ENCODE measurements around the gene ACTN1.
A peak's percentile ranks its signal among the peaks of the same experiment; 100 is the strongest.

Gene ACTN1

GRCh38 chr14:68949601-68949965, 29.5 kb downstream of the ACTN1 start:
- no peak for DNase-seq

- DNase-seq: no peak
Measured at GRCh38 chr14:68948686-68949600, 30.2 kb downstream of the ACTN1 start.

- DNase-seq: no peak
Measured at GRCh38 chr14:68947802-68948201, 31.3 kb downstream of the ACTN1 start.

- no peak for DNase-seq
Measured at GRCh38 chr14:68946489-68946822, 32.6 kb downstream of the ACTN1 start.

DNA sequence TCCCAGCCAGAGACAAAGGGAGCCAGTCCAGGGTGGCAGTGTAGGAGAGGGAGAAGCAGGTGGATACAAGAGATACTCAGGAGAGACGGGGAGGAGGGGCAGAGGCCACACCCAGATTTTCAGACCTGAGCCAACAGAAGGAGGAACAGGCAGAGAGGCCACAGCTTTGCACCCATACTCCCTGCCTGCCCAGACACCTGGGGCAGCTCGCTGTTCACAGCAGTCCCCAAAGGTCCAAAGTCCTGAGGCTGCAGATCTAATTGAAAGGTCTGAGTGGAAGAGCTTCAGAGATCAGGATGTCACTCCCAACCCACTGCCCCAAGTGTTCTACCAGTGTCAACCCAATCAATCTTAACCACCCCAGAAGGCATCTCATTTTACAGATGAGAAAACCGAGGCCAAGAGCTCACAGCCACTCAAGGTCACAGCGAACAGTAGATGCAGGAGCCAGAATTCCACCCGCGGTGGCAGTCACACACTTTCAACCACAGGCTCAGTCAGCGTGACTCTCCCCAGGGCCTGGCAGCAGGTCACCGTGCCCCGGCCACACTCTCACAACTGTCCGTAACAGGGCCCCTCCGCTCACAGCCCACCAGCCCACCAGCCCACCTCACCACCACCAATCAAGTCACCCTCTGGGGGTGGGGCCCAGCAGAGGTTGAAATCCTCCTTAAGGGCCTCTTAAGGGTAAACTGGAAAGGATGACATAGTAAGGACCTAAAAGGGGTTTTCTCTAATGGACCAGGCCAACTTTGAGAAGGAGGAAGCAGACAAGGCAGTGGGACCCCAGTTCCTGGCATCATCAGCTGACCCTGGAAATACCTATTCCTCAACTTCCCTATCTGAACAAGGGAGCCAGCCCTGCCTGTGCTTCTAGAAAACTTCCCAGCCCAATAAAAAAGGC, 33.3 kb downstream of the ACTN1 start:
- no peak for DNase-seq

DNA sequence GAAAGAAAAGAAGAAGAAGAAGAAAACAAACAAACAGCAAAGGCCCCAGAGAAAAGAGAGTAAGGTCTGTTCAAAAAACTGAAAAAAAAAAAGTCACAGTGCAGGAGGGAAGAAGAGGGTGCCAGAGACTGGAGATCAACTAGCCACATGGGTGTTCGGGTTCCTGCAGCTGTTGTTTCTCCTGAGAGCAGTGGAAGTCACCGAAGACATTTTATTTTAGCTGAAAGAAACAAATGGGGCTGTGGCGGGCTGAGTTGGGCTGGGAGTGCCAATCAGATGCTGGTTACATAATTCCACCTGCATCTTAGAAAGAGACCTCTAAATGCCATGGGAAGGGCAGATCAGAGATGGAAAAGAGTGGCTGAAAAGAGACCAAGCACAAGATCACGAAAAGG, 33.9 kb downstream of the ACTN1 start:
- no peak for DNase-seq

- no peak for DNase-seq
Measured at GRCh38 chr14:68944162-68944561, 34.9 kb downstream of the ACTN1 start.

DNA sequence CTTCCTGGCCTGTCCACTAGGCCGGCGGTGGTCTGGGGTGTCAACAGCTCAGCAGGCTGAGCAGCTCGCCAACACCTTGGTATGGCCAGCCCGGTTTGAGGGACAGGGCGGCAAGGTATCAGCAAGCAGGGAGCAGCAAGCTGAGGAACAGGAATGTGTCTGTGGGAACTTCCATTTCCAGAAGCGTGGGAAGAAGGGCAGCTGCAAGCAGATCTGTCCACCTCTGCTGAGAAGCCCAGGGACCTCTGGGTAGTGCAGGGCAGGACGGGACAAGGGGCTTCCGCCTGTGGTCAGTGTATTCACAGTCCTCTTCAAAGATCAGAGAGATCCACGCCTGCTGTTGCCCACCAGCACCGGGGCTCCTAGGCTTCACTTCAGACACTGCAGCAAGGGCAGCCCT, 36.0 kb downstream of the ACTN1 start:
- DNase-seq: no peak

DNA sequence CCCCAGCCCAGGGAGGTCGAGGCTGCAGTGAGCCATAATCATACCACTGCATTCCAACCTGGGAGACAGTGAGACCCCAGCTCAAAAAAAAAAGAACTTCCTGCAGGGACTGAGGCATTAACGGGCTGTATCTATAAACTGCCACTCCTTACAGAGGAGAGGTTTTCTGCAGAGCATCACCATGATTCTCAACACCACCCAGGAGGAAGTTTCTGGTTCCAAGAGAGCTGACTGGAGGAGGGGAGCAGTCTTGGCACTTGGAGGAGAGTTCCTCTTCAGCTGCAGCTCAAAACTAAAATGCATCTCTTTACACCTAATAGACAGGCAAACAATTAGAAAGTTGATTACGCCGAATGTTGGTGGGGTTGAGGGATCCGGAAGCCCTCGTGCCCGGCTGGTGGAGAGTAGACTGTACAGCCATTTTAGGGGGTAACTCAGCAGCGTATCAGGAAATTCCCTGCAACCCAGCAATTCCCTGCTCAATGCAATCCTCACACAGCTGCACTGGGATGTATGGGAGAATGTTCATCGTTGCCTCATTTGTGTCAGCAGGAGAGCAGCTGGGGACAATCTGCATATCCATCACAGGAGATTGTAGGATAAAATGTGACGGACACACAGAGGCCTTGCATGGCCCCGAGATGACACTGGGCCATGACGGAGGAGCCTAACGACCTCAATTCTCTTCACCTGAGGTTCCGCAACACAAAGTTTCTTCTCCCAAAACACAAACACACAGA, 36.6 kb downstream of the ACTN1 start:
- DNase-seq: no peak

GRCh38 chr14:68941820-68942219, 37.3 kb downstream of the ACTN1 start:
- DNase-seq: no peak

- no peak for DNase-seq
Measured at GRCh38 chr14:68940614-68941185, 38.4 kb downstream of the ACTN1 start.

DNA sequence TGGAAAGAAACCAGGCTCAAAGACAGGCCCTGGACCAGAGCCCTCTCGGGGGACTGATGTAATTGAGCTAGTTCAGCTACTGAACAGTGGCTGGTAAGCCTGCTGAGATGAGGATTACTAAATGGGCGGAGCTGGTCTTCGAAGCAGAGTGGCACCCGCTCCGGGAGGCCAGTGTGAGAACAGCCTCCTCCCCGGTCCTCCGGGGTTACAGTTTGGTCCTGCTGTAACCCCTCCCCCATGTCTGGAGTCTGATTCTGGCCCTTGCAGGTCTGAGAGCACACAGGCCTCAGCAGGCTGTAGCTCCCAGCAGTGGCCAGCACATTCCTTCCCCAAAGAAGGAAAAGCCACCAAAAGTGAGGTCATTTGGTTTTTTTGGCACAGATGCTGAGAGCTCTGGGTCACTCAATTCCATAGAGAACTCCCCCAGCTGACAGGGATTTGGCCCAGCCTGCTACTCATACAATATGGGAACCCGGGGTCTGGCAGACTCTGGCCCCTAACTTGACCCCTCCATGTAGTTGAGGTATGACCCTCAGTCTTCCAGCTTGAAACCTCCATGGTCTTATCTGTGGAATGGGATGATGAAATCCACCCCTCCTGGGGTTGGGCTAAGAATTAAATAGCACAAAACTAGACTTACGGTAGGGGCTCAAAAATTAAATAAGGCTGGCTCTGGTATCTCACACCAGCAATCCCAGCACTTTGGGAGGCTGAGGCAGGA, 39.0 kb downstream of the ACTN1 start:
- DNase-seq: no peak

GRCh38 chr14:68939181-68939892, 39.8 kb downstream of the ACTN1 start:
- no peak for DNase-seq

DNA sequence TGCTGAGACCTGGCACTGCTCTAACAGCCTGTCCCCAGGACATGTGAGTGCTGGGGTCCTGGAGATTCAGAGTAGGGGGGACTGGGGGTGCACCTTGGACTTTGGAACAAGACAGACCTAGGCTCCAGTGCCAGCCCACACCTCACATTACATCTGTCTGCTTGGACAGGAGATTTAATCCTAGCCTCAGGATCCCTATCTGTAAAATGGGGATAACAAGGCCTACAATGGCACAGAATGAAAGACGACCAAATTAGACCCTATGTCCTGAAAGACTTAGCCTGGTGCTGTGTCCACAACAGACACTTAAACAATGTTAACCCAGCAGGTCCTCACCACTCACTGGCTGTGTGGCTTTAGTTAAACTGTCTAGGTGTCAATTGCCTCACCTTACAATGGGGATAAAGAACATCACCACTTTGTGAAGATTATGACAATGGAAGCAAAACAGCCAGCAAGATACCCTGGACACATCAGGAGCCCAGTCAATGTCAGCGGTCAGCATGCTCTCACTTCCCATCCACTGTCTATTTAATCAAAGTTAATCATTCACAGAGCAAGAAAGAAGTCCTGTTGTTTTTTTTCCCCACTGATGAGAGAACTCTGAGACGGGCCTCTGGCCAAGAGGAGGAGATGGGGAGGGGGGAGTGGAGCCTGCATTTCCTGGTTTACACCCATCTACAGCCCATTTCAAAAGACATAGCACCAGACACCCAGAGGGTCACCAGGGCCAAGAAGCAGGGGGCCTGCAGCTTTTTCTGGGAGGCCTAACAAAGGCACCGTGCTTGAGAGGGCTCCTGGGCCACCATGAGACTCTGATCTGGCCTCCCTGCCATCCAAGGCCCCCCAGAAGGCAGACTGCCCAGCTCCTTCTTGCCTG, 40.6 kb downstream of the ACTN1 start:
- DNase-seq: no peak

GRCh38 chr14:68937471-68938270, 41.4 kb downstream of the ACTN1 start:
- no peak for DNase-seq

DNA sequence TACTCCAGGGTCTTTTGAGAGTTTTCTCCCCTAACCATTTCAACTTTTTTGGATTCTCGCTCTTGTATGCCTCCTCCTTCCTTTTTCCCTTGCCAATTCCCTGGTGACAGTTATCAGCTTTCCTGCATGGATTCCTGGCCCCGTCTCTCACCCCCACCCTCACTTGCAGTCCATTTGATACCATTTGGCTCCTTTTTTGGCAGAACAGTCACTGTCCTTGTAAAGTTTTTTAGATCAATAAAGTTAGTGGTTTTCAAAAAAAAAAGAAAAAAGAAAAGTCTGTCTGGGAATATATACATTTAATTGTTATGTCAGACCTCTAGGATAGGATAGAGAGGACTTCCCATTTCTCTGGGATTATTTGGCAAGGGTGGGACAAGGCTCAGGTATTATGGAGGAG, 42.1 kb downstream of the ACTN1 start:
- no peak for DNase-seq

GRCh38 chr14:68936476-68936875, 42.6 kb downstream of the ACTN1 start:
- DNase-seq: no peak

GRCh38 chr14:68935761-68936214, 43.3 kb downstream of the ACTN1 start:
- DNase-seq: no peak

DNA sequence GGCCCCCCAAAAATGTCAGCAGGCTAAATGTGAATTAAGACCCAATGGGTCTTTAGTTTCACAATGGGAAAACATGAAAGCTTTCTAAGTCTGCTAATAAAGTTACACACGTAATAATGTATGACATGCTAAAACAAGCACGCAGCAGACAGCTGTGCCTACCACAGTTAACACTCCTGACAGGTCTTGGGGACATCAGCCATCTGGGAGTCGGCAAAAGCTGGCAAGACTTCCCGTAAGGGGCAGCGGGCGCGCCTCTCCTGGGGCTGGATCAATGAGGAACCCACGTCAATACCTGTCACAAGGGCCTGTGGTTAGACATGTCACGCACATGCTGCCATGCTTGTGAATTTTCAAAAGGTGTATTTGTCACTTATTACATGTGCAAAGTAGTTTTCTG, 45.0 kb downstream of the ACTN1 start:
- no peak for DNase-seq

GRCh38 chr14:68932686-68933085, 46.4 kb downstream of the ACTN1 start:
- DNase-seq: peak; percentile 70

Measured in CD4-positive, alpha-beta T cell treated with Interferon gamma for 1 hour (primary cell).